Measurements from ENCODE around the gene IGFL1.
"Not testable (repeated sequence)": the region's sequence is repeated elsewhere in the genome, so short reads cannot be mapped to it uniquely, and the experiment has no call there.

The IGFL1 gene

DNA sequence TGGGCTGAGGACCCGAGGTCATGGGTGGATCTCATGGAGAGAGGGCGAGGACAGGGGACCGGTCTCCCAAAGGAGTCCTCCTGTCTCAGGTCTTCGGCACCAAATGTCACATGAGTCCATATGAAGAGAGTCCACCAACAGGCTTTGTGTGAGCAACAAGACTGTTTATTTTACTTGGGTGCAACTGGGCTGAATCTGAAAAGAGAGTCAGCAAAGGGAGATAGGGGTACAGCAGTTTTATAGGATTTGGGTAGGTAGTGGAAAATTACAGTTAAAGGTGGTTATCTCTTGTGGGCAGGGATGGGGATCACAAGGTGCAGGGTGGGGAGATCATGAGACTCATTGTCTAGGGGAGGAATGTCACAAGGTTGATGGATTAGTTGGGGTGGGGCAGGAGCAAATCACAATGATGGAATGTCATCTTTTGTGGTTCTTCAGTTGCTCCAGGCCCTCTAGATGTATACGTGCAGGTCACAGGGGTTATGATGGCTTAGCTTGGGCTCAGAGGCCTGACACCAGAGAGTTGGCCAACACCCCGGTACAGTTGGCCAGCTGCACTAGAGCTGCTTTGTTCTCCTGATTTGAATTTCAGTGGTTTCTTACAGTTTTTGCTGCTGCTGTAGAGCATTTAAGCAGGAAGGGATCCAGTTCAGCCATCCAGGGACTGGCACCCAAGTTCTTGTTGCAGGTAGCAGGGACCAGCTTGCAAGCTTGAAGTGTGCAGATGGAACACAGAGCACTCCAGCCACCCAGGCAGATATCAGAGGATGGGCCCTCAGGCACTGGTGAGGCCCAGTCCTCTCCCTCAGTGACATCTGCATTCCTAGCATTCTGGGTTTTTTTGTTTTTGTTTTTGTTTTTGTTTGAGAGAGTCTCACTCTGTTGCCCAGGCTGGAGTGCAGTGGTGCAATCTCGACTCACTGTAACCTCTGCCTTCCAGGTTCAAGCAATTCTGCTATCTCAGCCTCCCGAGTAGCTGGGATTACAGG is 26.4 kb upstream of the IGFL1 start:
- no peak for DNase-seq

- no peak for DNase-seq
Measured at GRCh38 chr19:46204008-46204407, 25.5 kb upstream of the IGFL1 start.

- no peak for DNase-seq
Measured at GRCh38 chr19:46205183-46205984, 24.2 kb upstream of the IGFL1 start.

- no peak for DNase-seq
Measured at GRCh38 chr19:46206176-46206575, 23.4 kb upstream of the IGFL1 start.

GRCh38 chr19:46206682-46207081 is 22.9 kb upstream of the IGFL1 start:
- no peak for DNase-seq

DNA sequence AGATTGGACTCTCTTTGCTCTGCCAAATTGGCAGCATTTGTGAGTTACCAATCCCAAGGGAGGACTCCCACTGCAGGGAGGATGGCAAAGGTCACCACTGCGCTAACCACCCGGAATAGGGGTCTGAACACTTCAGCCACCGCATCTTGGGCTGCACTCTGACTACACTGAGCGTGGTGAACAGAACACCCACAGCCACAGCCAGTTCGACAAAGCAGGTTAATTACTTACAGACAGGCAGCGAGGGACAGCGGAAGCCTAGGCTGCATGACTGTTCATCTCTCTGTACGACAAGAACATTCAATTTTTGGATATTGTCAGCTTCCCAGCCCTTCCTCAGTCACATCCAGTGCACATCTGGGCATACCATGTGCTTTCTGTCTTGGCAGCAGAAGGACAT is 21.7 kb upstream of the IGFL1 start:
- not testable (repeated sequence) for DNase-seq

DNA sequence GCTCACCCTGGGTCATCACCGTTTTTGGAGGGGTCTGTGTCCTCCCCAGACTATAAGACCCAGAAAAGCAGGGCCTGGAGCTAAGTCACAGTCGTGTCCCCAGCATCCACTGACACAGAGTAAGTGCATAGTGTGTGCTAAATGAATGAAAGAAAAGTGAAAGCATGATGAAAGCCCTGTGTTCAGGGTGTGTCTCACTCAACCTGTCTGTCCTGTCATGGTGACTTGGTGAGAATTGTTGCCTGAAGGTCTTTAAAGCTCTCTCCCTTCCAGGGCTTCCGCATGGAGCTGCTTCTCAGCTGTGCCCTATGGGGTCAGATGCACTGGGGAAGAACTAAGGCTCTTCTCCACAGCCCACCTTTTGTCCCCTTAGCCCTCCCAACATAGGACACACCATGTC is 20.5 kb upstream of the IGFL1 start:
- no peak for DNase-seq

DNA sequence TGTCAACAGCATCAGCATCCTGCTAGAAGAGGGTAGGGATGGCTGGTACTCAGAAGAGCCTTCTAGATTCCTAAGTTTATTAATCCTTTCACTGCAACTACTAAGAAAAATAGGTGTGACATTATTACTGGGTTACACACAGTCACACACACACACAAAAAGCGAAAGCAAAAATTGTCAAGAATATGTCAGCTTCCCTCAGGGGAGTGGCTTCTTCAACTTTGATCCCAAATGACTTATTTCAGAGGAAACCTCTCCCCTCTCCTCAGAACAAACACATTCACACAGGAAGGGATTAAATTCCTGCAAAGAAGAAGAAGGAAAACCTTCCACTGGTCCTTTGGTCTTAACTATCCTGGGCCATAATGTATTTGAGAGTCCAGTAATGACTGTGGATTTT is 20.1 kb upstream of the IGFL1 start:
- DNase-seq, result no peak

DNA sequence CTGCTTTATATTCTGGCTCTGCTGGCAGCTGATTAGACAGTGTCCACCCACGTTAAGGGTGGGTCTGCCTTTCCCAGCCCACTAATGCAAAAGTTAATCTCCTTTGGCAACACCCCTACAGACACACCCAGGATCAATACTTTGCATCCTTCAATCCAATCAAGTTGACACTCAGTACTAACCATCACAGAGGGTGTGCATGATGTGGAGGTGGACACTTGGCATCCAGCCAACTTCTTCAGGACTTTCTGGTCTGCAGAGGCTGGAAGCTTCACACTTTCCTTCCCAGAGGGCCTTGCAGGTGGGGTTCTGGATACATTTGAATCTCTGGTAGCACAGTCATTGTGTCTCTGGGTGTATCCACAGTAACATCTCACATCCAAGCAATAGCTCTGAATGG is 18.9 kb upstream of the IGFL1 start:
- no peak for DNase-seq

DNA sequence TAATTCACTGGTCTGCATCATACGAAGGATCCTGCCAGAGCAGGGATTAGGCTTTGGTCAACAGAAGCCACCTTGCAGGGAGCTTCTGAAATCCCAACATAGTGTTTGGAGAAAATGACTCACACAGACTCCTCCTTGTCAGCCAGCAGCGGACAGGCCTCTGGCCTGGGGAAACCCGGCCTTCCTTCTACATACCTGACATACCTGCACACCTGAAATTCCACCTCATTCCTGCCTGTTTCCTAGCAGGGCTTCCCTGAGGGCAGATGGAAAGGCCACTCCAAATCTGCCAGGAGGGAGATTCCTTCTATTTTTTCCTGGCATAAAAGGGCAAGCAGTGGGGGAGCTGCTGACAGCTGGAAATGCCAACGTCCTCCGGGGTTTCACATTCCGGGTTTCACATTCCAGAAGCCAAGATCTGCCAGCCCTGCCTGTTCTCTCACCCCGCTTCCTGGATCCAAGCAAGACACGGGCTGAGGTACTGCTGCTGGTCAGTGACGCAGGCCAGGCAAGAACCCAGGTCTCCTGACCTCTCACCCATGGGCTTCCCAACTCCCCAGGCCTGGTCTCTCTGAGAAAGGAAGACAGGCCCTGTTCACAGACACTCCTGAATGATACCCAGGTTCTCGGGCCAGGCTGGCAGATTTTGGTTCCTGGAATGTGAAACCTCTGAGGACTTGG is 18.2 kb upstream of the IGFL1 start:
- DNase-seq, result no peak

DNA sequence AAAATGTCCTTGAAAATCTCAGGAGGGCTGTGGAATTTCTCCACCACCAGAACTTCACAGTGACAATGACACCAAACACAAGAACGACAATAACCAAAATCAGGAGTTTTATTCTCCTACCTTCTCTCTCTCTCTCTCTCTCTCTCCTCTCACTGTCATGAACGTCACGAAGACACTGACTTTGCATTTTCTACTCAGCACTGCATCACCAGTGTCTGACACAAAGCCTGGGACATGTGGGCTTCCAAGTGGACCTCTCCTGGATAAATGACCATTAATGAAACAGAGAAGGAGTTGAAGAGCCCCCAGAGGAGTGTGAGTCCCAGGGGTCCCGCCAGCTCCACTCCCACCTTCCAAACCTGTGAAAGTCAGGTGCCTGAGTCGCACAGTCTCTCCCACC is 16.9 kb upstream of the IGFL1 start:
- DNase-seq, result not testable (repeated sequence)

- no peak for DNase-seq
Measured at GRCh38 chr19:46213156-46213555, 16.4 kb upstream of the IGFL1 start.

DNA sequence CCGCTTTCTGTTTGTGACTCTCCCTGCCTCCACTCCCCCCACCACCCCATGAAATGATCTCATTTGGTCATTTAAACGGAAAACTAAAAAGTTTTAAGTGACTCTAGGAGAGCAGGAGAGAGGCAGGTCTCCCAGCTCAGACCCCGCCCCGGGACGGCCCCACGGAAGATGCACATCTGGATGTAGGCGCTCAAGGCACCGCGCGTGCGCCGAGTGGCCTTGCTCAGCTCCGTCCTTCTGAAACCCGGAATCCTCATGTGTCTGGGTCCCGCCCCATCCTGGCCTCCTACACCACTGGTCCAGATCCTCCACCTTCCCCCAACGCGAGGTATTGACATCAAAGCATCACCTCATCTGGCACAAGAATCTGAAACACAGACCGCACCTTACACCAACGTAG is 15.7 kb upstream of the IGFL1 start:
- DNase-seq, result no peak

GRCh38 chr19:46216612-46217011 is 12.9 kb upstream of the IGFL1 start:
- DNase-seq, result no peak

- no peak for DNase-seq
Measured at GRCh38 chr19:46217476-46217875, 12.1 kb upstream of the IGFL1 start.

DNA sequence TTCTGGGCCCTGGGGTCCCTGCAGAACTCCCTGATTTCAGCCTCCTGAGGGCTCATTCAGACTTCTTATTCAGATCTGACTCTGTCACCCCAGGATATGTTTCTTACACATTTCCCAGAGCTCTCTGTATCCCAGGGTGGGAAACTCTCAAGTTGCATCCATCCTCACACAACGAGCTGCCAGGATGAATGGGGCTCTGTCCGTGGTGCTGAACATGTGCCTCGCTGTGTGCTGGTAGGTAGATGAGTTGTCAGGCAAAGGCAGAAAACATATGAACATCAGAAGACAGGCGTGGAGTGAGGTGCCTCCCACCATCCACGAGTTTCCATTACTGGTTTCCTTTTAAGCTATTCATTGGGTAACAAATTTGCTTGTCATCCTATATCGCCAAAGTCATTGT is 11.4 kb upstream of the IGFL1 start:
- DNase-seq, result peak; percentile 23 to 28

GRCh38 chr19:46220038-46220615 is 9.4 kb upstream of the IGFL1 start:
- no peak for DNase-seq

DNA sequence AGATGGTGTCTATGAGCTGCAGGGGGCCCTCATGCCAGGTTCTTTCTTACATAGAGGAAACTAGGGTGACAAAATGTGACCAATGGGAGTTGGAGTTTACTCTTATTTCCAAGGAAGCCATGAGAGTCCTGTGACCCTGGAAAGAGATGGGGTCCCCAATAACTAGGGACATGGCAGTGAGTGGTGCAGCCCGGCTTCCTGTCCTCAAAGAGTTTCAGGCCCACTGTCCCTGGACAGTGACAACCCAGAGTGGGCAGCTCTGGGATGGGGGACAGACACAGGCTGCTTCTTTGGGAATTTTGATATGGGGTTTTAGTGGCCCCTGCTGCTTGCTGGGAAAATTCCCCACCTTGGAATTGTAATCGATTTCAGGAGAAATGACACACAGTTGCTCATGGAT is 8.4 kb upstream of the IGFL1 start:
- DNase-seq, result no peak

DNA sequence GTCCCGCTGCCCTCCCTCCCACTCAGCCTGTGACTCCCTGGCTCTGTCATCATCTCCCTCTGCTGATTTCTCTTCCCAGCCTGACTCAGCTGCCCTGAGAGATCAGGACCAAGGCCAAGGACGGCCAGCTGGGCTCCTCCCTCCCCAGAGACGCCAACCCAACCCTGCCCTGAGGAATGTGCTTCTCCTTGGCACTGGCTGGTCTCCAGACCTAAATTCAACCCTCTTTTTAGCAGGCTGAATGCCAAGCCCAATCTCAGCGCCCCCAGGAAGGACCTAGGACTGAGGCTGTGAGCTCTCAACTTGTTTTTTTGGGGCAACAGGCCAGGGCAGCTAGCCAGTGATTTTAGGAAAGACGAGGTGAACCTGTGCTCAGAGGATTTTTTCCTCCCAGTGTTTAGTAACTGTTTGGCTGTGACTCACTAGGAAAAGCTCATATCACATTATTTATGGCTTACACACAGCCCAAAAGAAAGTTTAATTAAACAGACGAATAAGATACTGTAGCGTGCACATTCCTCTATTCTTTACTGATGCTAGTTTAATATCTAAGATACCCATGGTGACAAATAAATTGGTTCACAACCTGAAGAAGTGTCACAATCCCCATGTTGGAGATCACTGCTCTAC is 7.4 kb upstream of the IGFL1 start:
- no peak for DNase-seq

DNA sequence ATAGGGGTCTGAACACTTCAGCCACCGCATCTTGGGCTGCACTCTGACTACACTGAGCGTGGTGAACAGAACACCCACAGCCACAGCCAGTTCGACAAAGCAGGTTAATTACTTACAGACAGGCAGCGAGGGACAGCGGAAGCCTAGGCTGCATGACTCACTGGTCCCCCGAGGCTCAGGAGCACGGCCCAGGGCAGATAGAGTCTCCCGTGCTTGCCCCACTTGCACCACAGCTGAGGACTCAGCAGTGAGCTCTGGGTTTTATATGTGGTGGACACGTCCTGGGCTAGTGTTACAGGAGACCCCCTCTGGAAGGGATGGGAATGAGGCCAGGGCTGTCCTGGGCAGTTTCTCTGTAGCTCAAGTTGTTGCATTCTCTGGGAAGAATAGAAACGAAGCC is 5.8 kb upstream of the IGFL1 start:
- DNase-seq, result not testable (repeated sequence)

- DNase-seq, result no peak
Measured at GRCh38 chr19:46224773-46225172, 4.8 kb upstream of the IGFL1 start.

GRCh38 chr19:46225558-46226004 is 4.0 kb upstream of the IGFL1 start:
- DNase-seq, result peak; percentile 4 to 38
